Natural killer cell (primary cell): ENCODE data around the gene TSC22D1. TPM values are rescaled to one million over a fixed set of nuclear protein-coding genes. Genes with fewer than 3 reads are reported as not detected.

Experiments
- ATAC-seq, 3 donors: fragments of 150-1000 bp in 2 of 3; fragments of 200-7000 bp in 1 of 3; cut with Tn5 transposase; 1 replicate in 1 of 3; 2 replicates in 2 of 3; pipeline ENCODE4 v1.10.0; 2021; ENCODE audit warnings: mild to moderate bottlenecking in 2 of 3, moderate library complexity in 2 of 3
- DNase-seq, 2 donors: peaks; one replicate each; pipeline versions ENCODE4 v3.0.0 to v3.0.0-alpha.2; 2013 to 2021; ENCODE audit warnings: mixed read lengths in 1 of 2
- H3K27ac ChIP-seq: one replicate; pipeline ENCODE4 v1.5.1; 2013; ENCODE audit warnings: mild to moderate bottlenecking, low read length
- H3K27me3 ChIP-seq: one replicate; pipeline ENCODE4 v1.6.1; 2013; ENCODE audit warnings: low read length; ENCODE audit not compliant: control insufficient read depth, insufficient read depth
- H3K36me3 ChIP-seq: one replicate; pipeline ENCODE4 v1.6.1; 2013; ENCODE audit warnings: low read length; ENCODE audit not compliant: control insufficient read depth, insufficient read depth
- H3K4me1 ChIP-seq: one replicate; pipeline ENCODE4 v1.6.1; 2013; ENCODE audit warnings: low read length; ENCODE audit not compliant: control insufficient read depth, insufficient read depth
- H3K4me3 ChIP-seq: one replicate; pipeline ENCODE4 v1.5.1; 2013; ENCODE audit warnings: low read length
- H3K9me3 ChIP-seq: one replicate; pipeline ENCODE4 v1.6.1; 2013; ENCODE audit warnings: low read length; ENCODE audit not compliant: control insufficient read depth, insufficient read depth
- H3K27ac Mint-ChIP-seq, 2 donors: one replicate each; pipeline ENCODE4 v1.8.0; 2022; ENCODE audit warnings: mild to moderate bottlenecking in 2 of 2, mixed read lengths in 2 of 2, moderate library complexity in 1 of 2
- H3K27me3 Mint-ChIP-seq, 2 donors: one replicate each; pipeline ENCODE4 v1.8.0; 2022; ENCODE audit warnings: low read depth in 2 of 2, mixed read lengths in 2 of 2
- H3K36me3 Mint-ChIP-seq: one replicate; pipeline ENCODE4 v1.8.0; 2022; ENCODE audit warnings: mixed read lengths
- H3K4me1 Mint-ChIP-seq, 2 donors: one replicate each; pipeline ENCODE4 v1.8.0; 2022; ENCODE audit warnings: mixed read lengths in 2 of 2
- H3K4me3 Mint-ChIP-seq: one replicate; pipeline ENCODE4 v1.8.0; 2022; ENCODE audit warnings: mild to moderate bottlenecking, moderate library complexity, mixed read lengths
- H3K9me3 Mint-ChIP-seq, 2 donors: one replicate each; pipeline ENCODE4 v1.8.0; 2022; ENCODE audit warnings: mixed read lengths in 2 of 2
- CTCF ChIP-seq: fragments of 200-600 bp; IDR thresholded peaks from one replicate; pipeline ENCODE4 v1.8.0; 2022; ENCODE audit warnings: antibody characterized with exemption
- WGBS: methylation state at CpG from one replicate; pipeline ENCODE4 v1.1.7; 2013; ENCODE audit warnings: missing lambda C conversion rate; ENCODE audit not compliant: insufficient coverage; 5-methylcytosine and 5-hydroxymethylcytosine counted together
- intact Hi-C: fragments of 100-400 bp; cut with micrococcal nuclease; formaldehyde crosslinking; loops from one replicate; pipeline ENCODE4 v1.14.2; 2022
- total RNA-seq, 4 donors: library from RNA; stranded (reverse); fragments of 120-200 nt in 1 of 4; gene quantifications; one replicate each; pipeline versions ENCODE4 v1.2.3 to v1.2.4, GENCODE V29; 2013 to 2022

Gene TSC22D1
- total RNA-seq, 3 donors from 2014 or later (not counting 1 experiment from before 2014, with no cell fraction given) = 44.3 to 54.4 (median 44.6) TPM

- intact Hi-C loops = no loop called here
- 55% methylated on average over 9 of the region's 9 CpGs for WGBS
Measured at GRCh38 chr13:44425041-44425814, 150.9 kb downstream of the TSC22D1 start.

GRCh38 chr13:44423824-44424223 lies 152.3 kb downstream of the TSC22D1 start:
- Histone ChIP-seq H3K4me1 (no peaks in the 10 kb centered on the region), H3K36me3 (no peaks in the 10 kb centered on the region), H3K27ac (no peak overlapping the region), H3K9me3 (peaks cover 2% of the 10 kb centered on the region), H3K27me3 (no peaks in the 10 kb centered on the region), H3K4me3 (no peak overlapping the region)
- H3K4me1 Mint-ChIP-seq = no peaks in the 10 kb centered on the region
- H3K36me3 Mint-ChIP-seq = no peaks in the 10 kb centered on the region
- whole genome bisulfite sequencing = 91% methylated on average over 5 of the region's 5 CpGs
- no peak for TF ChIP-seq CTCF
- H3K27me3 Mint-ChIP-seq = peaks cover 18 to 23% of the 10 kb centered on the region in 2 donors
- H3K27ac Mint-ChIP-seq = no peak overlapping the region
- intact Hi-C loops = no loop called here
- no peak for DNase-seq
- H3K9me3 Mint-ChIP-seq = no peaks in the 10 kb centered on the region
- no peak overlapping the region for H3K4me3 Mint-ChIP-seq
- ATAC-seq = no peak

More at GRCh38 chr13:44425041-44425814, 150.9 kb downstream of the TSC22D1 start:
- ATAC-seq = no peak
- TF ChIP-seq CTCF = no peak
- H3K36me3 ChIP-seq = no peaks in the 10 kb centered on the region
- Mint-ChIP-seq H3K4me3 (no peak overlapping the region), H3K27me3 (peaks cover 18 to 23% of the 10 kb centered on the region in 2 donors), H3K27ac (no peak overlapping the region), H3K9me3 (no peaks in the 10 kb centered on the region), H3K36me3 (no peaks in the 10 kb centered on the region), H3K4me1 (no peaks in the 10 kb centered on the region)
- no peak for DNase-seq
- no peak overlapping the region for H3K27ac ChIP-seq
- no peaks in the 10 kb centered on the region for H3K27me3 ChIP-seq
- H3K4me1 ChIP-seq = no peaks in the 10 kb centered on the region
- H3K9me3 ChIP-seq = peaks cover 2% of the 10 kb centered on the region
- H3K4me3 ChIP-seq = no peak overlapping the region

GRCh38 chr13:44422755-44423643 lies 153.1 kb downstream of the TSC22D1 start:
- H3K36me3 Mint-ChIP-seq = no peaks in the 10 kb centered on the region
- H3K9me3 ChIP-seq = peaks cover 2% of the 10 kb centered on the region
- ATAC-seq (no peak), DNase-seq (no peak)
- no peaks in the 10 kb centered on the region for H3K4me1 Mint-ChIP-seq
- no peaks in the 10 kb centered on the region for H3K36me3 ChIP-seq
- H3K27me3 ChIP-seq = no peaks in the 10 kb centered on the region
- H3K27ac Mint-ChIP-seq = no peak overlapping the region
- no peak overlapping the region for H3K4me3 Mint-ChIP-seq
- intact Hi-C loops = no loop called here
- H3K9me3 Mint-ChIP-seq = no peaks in the 10 kb centered on the region
- H3K4me3 ChIP-seq = no peak overlapping the region
- WGBS = 61% methylated on average over 14 of the region's 15 CpGs
- no peaks in the 10 kb centered on the region for H3K4me1 ChIP-seq
- TF ChIP-seq CTCF = no peak
- peaks cover 18 to 23% of the 10 kb centered on the region in 2 donors for H3K27me3 Mint-ChIP-seq
- no peak overlapping the region for H3K27ac ChIP-seq
